ENCODE data around the gene ARMC9. TPM values are rescaled to one million over a fixed set of nuclear protein-coding genes. Genes with fewer than 3 reads are reported as not detected.
"Not testable (repeated sequence)": the region's sequence is repeated elsewhere in the genome, so short reads cannot be mapped to it uniquely, and the experiment has no call there.

Gene ARMC9
- total and polyA plus RNA-seq, 2 experiments from 2014 or later: 15.1 to 17.3 TPM

DNA sequence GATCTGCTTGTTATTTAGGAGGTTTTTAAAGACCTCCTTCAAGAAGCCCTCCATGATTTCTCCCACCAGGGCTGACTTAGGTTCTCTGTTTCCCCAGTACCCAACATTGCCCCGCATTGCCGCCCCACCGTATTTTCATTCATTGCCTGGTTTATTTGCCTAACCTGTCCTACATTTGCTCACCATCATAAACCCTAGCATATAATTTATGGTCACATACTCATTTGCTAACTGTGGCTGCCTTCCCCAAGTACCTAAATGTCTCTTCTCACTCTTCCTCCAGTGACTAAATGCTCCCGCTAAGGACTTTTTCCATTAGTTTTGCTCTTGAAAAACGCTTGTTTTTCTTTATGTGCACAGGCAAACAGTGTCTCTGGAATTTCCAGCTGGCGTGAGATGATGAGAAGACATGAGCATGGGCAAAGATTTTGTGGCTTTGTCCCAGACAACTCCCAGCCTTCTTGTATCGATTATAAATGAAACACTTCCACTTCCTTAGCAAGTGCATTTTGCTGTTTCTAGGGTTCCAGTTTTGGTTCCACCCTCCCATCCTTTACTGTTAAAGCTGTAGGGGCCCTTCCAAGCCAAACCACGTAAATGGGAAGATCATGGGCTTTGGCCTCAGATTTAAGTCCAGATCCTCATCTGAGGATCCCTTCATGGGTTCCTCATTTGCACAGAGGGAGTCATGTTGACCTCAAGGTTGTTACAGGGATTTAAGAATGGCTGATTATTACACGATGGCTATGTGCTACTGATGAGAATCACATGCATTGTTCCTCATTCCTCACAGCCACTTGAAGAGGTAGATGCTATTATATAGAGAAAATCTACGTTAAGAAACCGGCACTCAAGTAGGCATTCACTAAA is 21.0 kb upstream of the ARMC9 start:
- Histone ChIP-seq H3K36me3 (ENCODE audit: low read depth) (peaks cover 17% of the 10 kb centered on the region; the same call in 1 of the 2 replicates), H3K4me3 (no peak overlapping the region), H3K79me2 (ENCODE audit: insufficient read depth) (no peaks in the 10 kb centered on the region), H3K27me3 (replicated peaks; ENCODE audit: insufficient read depth) (no peaks in the 10 kb centered on the region), H3K9me2 (ENCODE audit: insufficient read depth) (no peaks in the 10 kb centered on the region), H3F3A (ENCODE audit: insufficient read depth) (0 out of 2 replicates have a peak, but pooled peaks cover 6% of the 10 kb centered on the region), H3K27ac (no peak overlapping the region), H2AFZ (no peak overlapping the region), H3K4me1 (ENCODE audit: insufficient read depth) (peaks cover 17% of the 10 kb centered on the region), H3K9me3 (ENCODE audit: low read depth) (no peaks in the 10 kb centered on the region), H3K4me2 (ENCODE audit: unreplicated experiment) (no peak overlapping the region), H4K20me1 (ENCODE audit: insufficient read depth) (no peaks in the 10 kb centered on the region), H3K9ac (no peak overlapping the region)
- TF ChIP-seq EZH2 (IDR thresholded peaks at IDR 0.05; ENCODE audit: insufficient read depth, poor library complexity, severe bottlenecking) (no peak), EZH2phosphoT487 (IDR thresholded peaks at IDR 0.05; ENCODE audit: insufficient read depth, low read depth) (no peak)
- no peak for DNase-seq
- WGBS, 2 experiments (ENCODE audit: low coverage in 1 of 2, low lambda C conversion rate in 2 of 2, missing lambda C conversion rate in 2 of 2): 62 to 65% methylated on average over 11 of the region's 11 CpGs
- in situ Hi-C loops (cut with MboI): no loop called here

DNA sequence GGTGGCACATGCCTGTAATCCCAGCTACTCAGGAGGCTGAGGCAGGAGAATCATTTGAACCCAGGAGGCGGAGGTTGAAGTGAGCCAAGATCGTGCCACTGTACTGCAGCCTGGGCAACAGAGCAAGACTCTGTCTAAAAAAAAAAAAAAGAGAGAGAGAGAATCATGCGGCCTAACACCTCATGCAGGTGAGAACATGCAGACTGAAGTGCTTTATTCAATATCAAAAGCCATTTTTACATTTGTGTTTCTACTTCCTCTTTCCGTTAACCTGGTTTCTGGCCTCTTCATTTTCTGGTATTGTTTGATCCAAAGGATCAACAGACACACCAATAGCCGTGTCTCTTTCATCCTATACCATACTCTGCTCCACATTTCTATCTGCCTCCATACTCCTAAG is 19.6 kb upstream of the ARMC9 start:
- H3K4me3 ChIP-seq; in situ Hi-C loops (cut with MboI); H3K27ac ChIP-seq; H3K9me3 ChIP-seq (ENCODE audit: low read depth); DNase-seq; H3K9me2 ChIP-seq (ENCODE audit: insufficient read depth); H3K4me2 ChIP-seq (ENCODE audit: unreplicated experiment); H3K36me3 ChIP-seq (ENCODE audit: low read depth); H2AFZ ChIP-seq; H3F3A ChIP-seq (ENCODE audit: insufficient read depth); H3K27me3 ChIP-seq (replicated peaks; ENCODE audit: insufficient read depth); H4K20me1 ChIP-seq (ENCODE audit: insufficient read depth); H3K79me2 ChIP-seq (ENCODE audit: insufficient read depth); H3K9ac ChIP-seq: not testable (repeated sequence)
- WGBS, 2 experiments (ENCODE audit: low coverage in 1 of 2, low lambda C conversion rate in 2 of 2, missing lambda C conversion rate in 2 of 2): 95 to 99% methylated on average over 5 of the region's 5 CpGs
- H3K4me1 ChIP-seq (ENCODE audit: insufficient read depth): peaks cover 15% of the 10 kb centered on the region

- peak overlapping the region; percentile 16 for H3K27ac ChIP-seq
- H3K9me3 ChIP-seq (ENCODE audit: low read depth): no peaks in the 10 kb centered on the region
- 12 to 17% methylated on average over 12 of the region's 12 CpGs for WGBS, 2 experiments (ENCODE audit: low coverage in 1 of 2, low lambda C conversion rate in 2 of 2, missing lambda C conversion rate in 2 of 2)
- no peaks in the 10 kb centered on the region for H3K36me3 ChIP-seq (ENCODE audit: low read depth)
- H4K20me1 ChIP-seq (ENCODE audit: insufficient read depth): no peaks in the 10 kb centered on the region
- H3K4me3 ChIP-seq: no peak overlapping the region
- peak; percentile 83 for DNase-seq
- H3F3A ChIP-seq (ENCODE audit: insufficient read depth): 0 out of 2 replicates have a peak, but pooled peaks cover 5% of the 10 kb centered on the region
- no peaks in the 10 kb centered on the region for H3K9me2 ChIP-seq (ENCODE audit: insufficient read depth)
- in situ Hi-C loops (cut with MboI): no loop called here
- no peaks in the 10 kb centered on the region for H3K79me2 ChIP-seq (ENCODE audit: insufficient read depth)
- no peak overlapping the region for H3K9ac ChIP-seq
- peaks cover 15% of the 10 kb centered on the region for H3K4me1 ChIP-seq (ENCODE audit: insufficient read depth)
- peak overlapping the region; percentile 48 for H2AFZ ChIP-seq
- no peaks in the 10 kb centered on the region for H3K27me3 ChIP-seq (replicated peaks; ENCODE audit: insufficient read depth)
- no peak overlapping the region for H3K4me2 ChIP-seq (ENCODE audit: unreplicated experiment)
- TF ChIP-seq EZH2 (IDR thresholded peaks at IDR 0.05; ENCODE audit: insufficient read depth, poor library complexity, severe bottlenecking): no peak
- TF ChIP-seq EZH2phosphoT487 (IDR thresholded peaks at IDR 0.05; ENCODE audit: insufficient read depth, low read depth): no peak
Measured at GRCh38 chr2:231181860-231182512, 16.4 kb upstream of the ARMC9 start.

DNA sequence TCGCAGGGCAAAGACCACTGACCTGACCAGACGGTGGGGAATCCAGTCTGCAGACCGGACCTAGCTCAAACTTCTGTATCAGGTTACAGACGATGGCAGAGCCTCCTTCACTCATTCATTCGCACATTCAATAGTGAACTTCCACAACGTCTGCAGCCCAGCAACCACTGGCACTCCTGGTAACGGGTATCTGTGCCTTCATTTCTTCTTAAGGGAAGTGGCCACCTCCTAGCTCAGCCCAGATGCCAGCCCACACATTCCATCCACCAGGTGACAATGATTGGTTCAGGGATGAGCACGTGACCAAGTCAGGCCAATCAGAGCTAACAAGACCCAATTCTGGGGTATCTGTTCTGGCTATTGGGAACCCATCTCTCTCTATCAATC is 15.9 kb upstream of the ARMC9 start:
- Histone ChIP-seq H3K36me3 (ENCODE audit: low read depth) (no peaks in the 10 kb centered on the region), H4K20me1 (ENCODE audit: insufficient read depth) (no peaks in the 10 kb centered on the region), H3K27ac (peak overlapping the region; percentile 16; the same call in 1 of the 2 replicates), H2AFZ (peak overlapping the region; percentile 48), H3K9me3 (ENCODE audit: low read depth) (no peaks in the 10 kb centered on the region), H3K27me3 (replicated peaks; ENCODE audit: insufficient read depth) (no peaks in the 10 kb centered on the region), H3K79me2 (ENCODE audit: insufficient read depth) (no peaks in the 10 kb centered on the region), H3K9ac (no peak overlapping the region), H3K4me2 (ENCODE audit: unreplicated experiment) (no peak overlapping the region), H3F3A (ENCODE audit: insufficient read depth) (0 out of 2 replicates have a peak, but pooled peaks cover 5% of the 10 kb centered on the region), H3K4me3 (no peak overlapping the region), H3K9me2 (ENCODE audit: insufficient read depth) (no peaks in the 10 kb centered on the region), H3K4me1 (ENCODE audit: insufficient read depth) (peaks cover 15% of the 10 kb centered on the region)
- 55 to 57% methylated on average over 8 of the region's 8 CpGs for WGBS, 2 experiments (ENCODE audit: low coverage in 1 of 2, low lambda C conversion rate in 2 of 2, missing lambda C conversion rate in 2 of 2)
- TF ChIP-seq EZH2 (IDR thresholded peaks at IDR 0.05; ENCODE audit: insufficient read depth, poor library complexity, severe bottlenecking): no peak
- in situ Hi-C loops (cut with MboI): no loop called here
- no peak for DNase-seq
